Astrocyte of the spinal cord (primary cell): ENCODE data around the gene S1PR3.
A peak's percentile ranks its signal among the peaks of the same experiment; 100 is the strongest.

Experiments used
- DNase-seq: peaks from one replicate; pipeline ENCODE4 v3.0.0; 2011; ENCODE audit warnings: low read depth, low spot score
- H3K4me3 ChIP-seq: 2 replicates; pipeline ENCODE4 v1.5.1; 2011; ENCODE audit warnings: low read depth, mild to moderate bottlenecking, low read length, moderate library complexity
- CTCF ChIP-seq: IDR thresholded peaks from 2 replicates; pipeline ENCODE4 v1.5.1; 2012; ENCODE audit warnings: low read depth, mild to moderate bottlenecking, low read length, inconsistent platforms
- in situ Hi-C: cut with HindIII; loops from 2 replicates; pipeline ENCODE4 v1.10.0; 2017; ENCODE audit warnings: low sequenced_read_pairs

S1PR3 gene

DNA sequence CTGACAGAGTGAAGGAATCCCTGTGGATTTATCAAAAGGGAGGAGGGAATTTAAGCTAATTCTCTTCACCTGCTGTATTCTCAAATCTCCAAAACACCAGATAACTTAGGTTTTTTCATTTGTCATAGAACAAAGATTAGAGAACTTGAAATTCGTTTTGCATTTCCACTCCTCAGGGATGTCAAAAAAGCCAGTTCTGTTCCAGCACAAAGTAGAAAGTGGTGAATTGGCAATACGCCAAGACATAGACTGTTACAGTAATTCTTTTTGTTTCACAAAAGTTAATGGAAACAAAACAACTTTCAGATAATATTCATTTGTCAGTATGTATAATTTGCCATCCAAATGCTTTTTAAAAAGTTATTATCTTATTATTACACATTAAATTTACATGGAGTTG, 15.0 kb downstream of the S1PR3 start:
- in situ Hi-C loops: no loop called here
- no peak for TF ChIP-seq CTCF
- H3K4me3 ChIP-seq: no peak overlapping the region
- no peak for DNase-seq

GRCh38 chr9:89006996-89007967, 16.0 kb downstream of the S1PR3 start:
- TF ChIP-seq CTCF: no peak
- no peak overlapping the region for H3K4me3 ChIP-seq
- in situ Hi-C loops: no loop called here
- DNase-seq: no peak

- in situ Hi-C loops: no loop called here
- H3K4me3 ChIP-seq: no peak overlapping the region
- TF ChIP-seq CTCF: no peak
- DNase-seq: no peak
Observed at GRCh38 chr9:89008055-89008743, 16.9 kb downstream of the S1PR3 start.

DNA sequence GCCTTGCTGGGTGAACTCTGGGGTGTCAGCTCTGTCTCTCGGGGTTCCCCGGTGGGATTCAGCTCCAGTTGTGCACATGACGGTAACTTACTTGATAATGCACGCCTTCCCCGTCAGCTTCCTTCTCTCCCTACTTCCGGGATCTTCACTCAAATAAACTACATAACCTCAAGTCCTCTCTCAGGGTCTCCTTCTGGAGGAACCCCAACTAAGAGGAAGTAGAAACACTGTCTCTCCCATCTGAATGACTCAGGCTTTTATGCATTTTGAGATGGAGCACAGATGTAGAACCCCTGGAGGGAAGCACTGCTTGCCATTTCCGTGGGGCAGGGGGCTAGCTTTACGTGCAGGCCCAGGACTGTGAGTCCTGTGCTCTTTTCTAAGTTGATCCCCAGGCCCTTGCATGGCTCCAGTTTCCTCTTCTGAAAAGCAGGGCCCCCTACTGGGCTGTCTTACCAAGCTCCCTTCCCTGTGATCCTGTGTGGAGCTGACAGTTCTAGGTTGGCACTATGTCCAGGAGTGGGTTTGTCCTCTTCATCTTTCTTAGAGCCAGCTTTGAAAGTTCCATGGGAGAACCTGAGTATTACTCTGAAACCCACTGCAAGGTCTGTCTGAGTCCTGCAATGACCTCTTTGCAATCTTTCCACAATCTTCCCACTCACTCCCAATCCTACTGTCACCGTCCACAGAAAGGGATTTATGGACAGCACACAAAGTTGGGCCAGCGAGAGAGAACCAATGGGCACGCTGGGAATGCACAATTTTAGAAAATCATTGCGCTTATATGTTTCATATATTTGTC, 17.7 kb downstream of the S1PR3 start:
- in situ Hi-C loops: no loop called here

GRCh38 chr9:89009546-89009840, 18.2 kb downstream of the S1PR3 start:
- no peak for TF ChIP-seq CTCF
- no peak for DNase-seq
- in situ Hi-C loops: no loop called here
- H3K4me3 ChIP-seq: no peak overlapping the region

More for the DNA sequence above, 17.7 kb downstream of the S1PR3 start:
- TF ChIP-seq CTCF: peak; percentile 33
- no peak for DNase-seq
- no peak overlapping the region for H3K4me3 ChIP-seq

DNA sequence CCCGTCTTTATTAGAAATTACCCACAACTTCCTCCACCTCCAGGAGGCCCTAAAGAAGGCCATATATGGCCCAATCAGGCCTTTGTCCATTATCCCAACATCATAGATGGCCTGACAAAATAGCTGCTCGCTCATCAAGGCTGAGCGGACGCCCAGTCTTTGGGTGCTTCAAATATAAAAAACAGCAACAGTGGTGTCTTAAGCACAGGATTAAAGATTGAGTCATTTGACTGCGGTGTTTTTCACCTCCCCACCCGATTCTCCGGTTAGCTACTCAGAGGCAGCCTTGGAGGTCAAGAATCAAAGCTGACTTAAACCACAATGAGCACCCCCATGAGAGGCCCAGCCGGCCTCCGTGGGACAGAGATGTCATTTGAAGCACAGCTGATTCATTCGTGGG, 18.8 kb downstream of the S1PR3 start:
- H3K4me3 ChIP-seq: no peak overlapping the region
- in situ Hi-C loops: no loop called here
- no peak for TF ChIP-seq CTCF
- no peak for DNase-seq
